Activated CD4-positive, alpha-beta T cell treated with anti-CD3 and anti-CD28 coated beads, Interleukin-2, Interleukin-6, amounts not matched to agents 100 ng/mL and 50 ng/mL, durations not matched to agents 16 hours and 8 hours (primary cell): ENCODE results near the gene NRP1.
"Not testable (repeated sequence)": the region's sequence is repeated elsewhere in the genome, so short reads cannot be mapped to it uniquely, and the experiment has no call there.

Source experiments
- DNase-seq: peaks from one replicate; pipeline ENCODE4 v3.0.0-alpha.2; 2020

NRP1 gene

GRCh38 chr10:33334153-33334804 is at the start of gene NRP1:
Gene NRP1 (minus strand): TSS chr10:33334667. CDS start chr10:33334382, 285 bp downstream.
- DNase-seq: no peak

- DNase-seq: not testable (repeated sequence)
These were observed 49.7 kb upstream of the NRP1 start for GRCh38 chr10:33384201-33384600.

GRCh38 chr10:33382921-33383713 is 48.6 kb upstream of the NRP1 start:
- no peak for DNase-seq

- DNase-seq: no peak
These were observed 47.7 kb upstream of the NRP1 start for GRCh38 chr10:33382216-33382600.

GRCh38 chr10:33381451-33382215 is 47.2 kb upstream of the NRP1 start:
- no peak for DNase-seq

- no peak for DNase-seq
These were observed 43.2 kb upstream of the NRP1 start for GRCh38 chr10:33377658-33378025.

- peak; percentile 16 for DNase-seq
These were observed 42.6 kb upstream of the NRP1 start for GRCh38 chr10:33376976-33377657.

GRCh38 chr10:33376476-33376875 is 42.0 kb upstream of the NRP1 start:
- no peak for DNase-seq

- DNase-seq: no peak
These were observed 38.8 kb upstream of the NRP1 start for GRCh38 chr10:33373263-33373662.

- DNase-seq: no peak
These were observed 36.8 kb upstream of the NRP1 start for GRCh38 chr10:33371234-33371633.

- DNase-seq: no peak
These were observed 36.0 kb upstream of the NRP1 start for GRCh38 chr10:33370434-33370930.

GRCh38 chr10:33368086-33368485 is 33.6 kb upstream of the NRP1 start:
- no peak for DNase-seq

GRCh38 chr10:33365871-33366411 is 31.5 kb upstream of the NRP1 start:
- DNase-seq: peak; percentile 69

- DNase-seq: no peak
These were observed 30.8 kb upstream of the NRP1 start for GRCh38 chr10:33365301-33365700.

- DNase-seq: no peak
These were observed 28.6 kb upstream of the NRP1 start for GRCh38 chr10:33363106-33363505.

- DNase-seq: no peak
These were observed 23.5 kb upstream of the NRP1 start for GRCh38 chr10:33358016-33358415.

- peak; percentile 23 for DNase-seq
These were observed 20.8 kb upstream of the NRP1 start for GRCh38 chr10:33355274-33355673.

- no peak for DNase-seq
These were observed 19.4 kb upstream of the NRP1 start for GRCh38 chr10:33353853-33354252.

- no peak for DNase-seq
These were observed 18.9 kb upstream of the NRP1 start for GRCh38 chr10:33353334-33353733.

GRCh38 chr10:33352615-33353014 is 18.1 kb upstream of the NRP1 start:
- no peak for DNase-seq

- DNase-seq: no peak
These were observed 17.7 kb upstream of the NRP1 start for GRCh38 chr10:33352175-33352574.

- no peak for DNase-seq
These were observed 15.6 kb upstream of the NRP1 start for GRCh38 chr10:33350041-33350440.

GRCh38 chr10:33349268-33349667 is 14.8 kb upstream of the NRP1 start:
- DNase-seq: no peak
